HG03571 (cell line): Measurements from ENCODE around the gene MOB1B.
"Not testable (repeated sequence)": the region's sequence is repeated elsewhere in the genome, so short reads cannot be mapped to it uniquely, and the experiment has no call there.

ENCODE experiments used
- ATAC-seq: cut with Tn5 transposase; IDR thresholded peaks from one replicate; pipeline ENCODE4 v1.9.1; 2021; ENCODE audit not compliant: unreplicated experiment

MOB1B gene

DNA sequence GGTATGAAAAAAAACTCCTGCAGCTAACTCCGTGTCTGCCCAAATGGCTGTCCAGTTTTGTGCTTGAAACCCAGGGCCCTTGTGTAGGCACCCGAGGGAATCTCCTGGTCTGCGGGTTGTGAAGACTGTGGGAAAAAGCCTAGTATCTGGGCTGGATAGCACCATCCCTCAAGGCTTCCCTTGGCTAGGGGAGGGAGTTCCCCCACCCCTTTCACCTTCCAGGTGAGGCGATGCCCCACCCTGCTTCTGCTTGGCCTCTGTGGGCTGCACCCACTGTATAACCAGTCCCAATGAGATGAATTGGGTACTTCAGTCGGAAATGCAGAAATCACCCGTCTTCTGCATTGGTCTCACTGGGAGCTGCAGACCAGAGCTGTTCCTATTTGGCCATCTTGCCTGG lies 102.9 kb downstream of the MOB1B start:
- not testable (repeated sequence) for ATAC-seq

DNA sequence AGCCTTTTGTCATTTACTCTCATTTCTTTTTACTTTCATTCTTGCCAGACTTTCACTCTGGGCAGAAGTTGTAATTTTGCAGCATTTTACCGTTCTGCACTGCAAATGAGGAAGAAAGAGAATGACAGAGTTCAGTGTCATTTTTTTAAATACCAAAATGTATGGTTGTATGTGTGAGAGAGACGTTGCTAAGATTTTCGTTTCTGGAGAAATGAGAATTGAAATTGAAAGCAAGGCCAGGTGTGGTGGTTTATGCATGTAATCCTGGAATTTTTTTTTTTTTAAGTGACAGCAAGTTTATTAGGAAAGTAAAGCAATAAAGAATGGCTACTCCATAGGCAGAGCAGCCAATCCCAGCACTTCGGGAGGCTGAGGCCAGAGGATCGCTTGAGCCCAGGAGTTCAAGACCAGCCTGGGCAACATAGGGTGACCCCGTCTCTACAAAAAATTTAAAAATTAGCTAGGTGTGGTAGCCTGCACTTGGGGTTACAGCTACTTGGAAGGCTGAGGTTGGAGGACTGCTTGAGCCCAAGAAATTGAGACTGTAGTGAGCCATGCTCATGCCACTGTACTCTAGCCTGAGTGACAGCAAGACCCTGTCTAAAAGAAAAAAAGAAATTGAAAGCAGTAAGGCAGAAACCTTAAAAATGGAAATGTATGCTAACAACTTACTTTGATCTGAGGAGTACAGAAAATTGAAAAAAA lies 104.2 kb downstream of the MOB1B start:
- peak; percentile 71 for ATAC-seq

DNA sequence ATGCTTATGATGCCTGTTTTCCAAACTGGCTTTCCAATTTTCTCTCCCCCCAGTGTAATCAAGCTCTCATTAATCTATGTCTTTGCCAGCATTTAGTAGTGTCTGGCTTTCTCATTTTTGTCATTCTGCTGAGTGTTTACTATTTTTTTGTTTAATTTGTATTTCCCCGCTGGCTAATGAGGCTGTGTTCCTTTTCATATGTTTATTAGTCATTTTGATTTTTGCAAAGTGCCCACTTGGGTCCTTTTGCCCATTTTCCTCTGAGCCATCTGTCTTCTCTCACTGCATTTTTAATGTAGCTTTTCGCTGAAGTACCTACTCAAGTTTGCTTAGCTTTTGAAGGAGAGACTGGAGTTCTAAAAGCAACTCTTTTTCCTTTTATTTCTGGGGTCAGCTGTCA lies 106.0 kb downstream of the MOB1B start:
- ATAC-seq: no peak

DNA sequence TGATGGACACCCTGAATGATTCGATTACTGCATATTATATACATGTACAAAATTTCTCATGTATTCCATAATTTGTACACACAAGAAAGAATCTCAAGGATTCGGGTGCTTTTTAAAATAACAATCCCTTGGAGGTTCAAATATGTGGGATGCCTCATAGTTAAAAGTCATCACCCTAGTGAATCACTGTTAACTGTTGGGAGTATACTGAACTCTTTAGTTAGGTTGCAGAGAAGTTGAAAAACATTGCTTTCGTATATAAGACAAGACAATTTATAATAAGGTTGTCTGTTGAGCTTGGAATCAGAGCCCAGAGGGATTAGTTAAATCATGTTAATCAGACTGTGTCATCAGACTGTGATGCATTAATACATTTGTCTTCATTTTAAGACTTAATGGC lies 106.9 kb downstream of the MOB1B start:
- ATAC-seq: no peak

DNA sequence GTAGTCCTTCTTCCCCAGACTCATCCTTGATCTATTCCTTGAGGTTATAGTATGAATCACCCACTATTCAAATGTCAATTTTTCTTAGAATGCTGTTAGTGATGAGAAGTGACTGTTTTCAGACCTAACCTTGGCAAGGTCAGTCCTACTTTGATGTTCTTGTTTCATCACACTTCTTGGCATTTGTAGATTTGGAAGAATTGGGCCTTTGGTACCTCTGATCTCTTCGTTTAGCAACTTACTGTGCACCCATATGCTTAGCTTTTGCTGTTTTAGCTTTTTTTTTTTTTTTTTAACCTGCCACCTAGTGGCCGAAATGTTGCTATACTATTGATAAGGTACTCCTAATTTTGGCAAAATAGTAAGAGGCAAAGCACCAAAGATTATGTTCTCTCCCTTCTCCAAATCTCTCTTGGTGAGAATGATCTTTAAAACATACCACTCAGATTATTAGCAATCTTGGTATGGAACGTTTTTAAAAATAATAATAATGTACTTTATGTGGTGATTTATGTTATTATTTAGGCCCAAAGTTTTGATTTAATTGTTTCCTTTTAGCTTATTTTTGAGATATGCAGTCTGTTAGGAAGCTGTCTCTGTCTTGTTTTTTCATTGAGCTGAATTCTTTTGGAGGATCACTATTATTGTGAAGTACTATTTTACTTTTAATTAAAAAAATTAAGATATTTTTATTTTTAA lies 107.9 kb downstream of the MOB1B start:
- ATAC-seq: no peak

DNA sequence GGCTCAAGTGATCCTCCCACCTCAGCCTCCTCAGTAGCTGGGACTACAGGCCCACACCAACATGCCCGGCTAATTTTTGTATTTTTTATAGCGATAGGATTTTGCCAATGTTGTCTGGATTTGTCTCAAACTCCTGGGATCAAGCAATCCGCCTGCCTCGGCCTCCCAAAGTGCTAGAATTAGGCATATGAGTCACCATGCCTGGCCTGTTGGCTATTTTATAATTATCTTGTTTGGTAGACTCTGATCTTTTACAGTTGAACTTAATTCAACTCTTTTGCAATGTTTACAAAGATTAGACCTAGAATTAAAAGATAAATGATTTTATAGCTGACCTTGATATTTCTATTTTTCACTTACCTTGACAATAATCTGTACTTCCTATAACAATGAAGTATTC lies 109.3 kb downstream of the MOB1B start:
- no peak for ATAC-seq

DNA sequence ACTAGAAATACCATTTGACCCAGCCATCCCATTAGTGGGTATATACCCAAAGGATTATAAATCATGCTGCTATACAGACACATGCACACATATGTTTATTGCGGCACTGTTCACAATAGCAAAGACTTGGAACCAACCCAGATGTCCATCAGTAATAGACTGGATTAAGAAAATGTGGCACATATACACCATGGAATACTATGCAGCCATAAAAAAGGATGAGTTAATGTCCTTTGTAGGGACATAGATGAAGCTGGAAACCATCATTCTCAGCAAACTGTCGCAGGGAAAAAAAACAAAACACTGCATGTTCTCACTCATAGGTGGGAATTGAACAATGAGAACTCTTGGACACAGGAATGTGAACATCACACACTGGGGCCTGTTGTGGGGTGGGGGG lies 115.2 kb downstream of the MOB1B start:
- not testable (repeated sequence) for ATAC-seq

DNA sequence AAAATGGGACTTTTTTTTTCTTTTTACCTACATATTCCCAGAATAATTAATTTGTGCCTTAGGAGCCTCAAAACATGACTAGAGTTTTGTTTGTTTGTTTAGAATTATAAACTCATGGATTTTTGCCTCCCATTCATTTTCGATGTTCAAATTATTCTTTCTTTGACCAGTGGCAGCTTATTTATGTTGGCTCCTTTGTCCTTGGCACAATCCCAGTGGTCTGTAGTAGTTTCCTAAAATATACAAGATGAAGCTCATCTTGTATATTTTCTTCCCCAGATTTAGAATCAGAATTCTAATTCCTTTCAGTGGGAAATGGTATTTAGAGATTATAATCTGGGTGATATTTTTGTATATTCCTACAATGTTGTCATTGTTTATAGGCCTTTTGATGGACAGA lies 118.4 kb downstream of the MOB1B start:
- no peak for ATAC-seq

DNA sequence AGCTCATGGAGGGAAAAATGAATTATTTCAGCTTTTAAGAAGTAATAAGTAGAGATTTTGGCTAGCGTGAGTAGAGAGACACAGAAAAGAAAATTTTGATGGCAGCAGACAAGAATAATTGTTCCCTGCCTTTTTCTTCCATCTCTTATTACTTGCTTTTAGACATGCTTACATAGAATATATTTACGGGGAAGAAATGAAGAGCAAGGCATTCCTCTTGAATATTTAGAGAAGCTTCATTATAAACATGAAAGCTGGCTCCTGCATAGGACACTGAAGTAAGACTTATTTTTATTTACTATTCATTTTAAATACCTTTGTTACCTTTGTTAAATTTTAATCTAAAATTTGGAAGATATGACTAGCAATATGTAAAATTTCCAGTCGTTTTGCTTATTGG lies 123.5 kb downstream of the MOB1B start:
- ATAC-seq: no peak

DNA sequence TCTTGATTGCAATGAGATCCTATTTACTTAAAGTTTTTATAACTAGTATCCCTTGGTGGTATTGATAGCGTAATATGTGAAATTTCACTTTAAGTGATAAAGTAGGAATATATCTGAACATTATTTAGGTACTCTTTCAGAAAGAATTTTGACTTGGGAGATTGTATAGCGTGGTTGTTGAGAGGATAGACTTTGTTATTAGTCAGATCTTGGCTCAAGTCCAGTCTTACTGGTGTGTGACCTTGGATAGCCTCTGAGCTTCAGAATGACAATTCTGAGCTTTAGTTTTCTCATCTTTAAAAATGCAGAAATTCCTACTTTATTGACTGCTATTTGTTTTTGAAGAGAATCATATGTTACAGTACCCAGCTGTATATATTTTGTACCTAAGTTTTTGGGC lies 123.9 kb downstream of the MOB1B start:
- ATAC-seq: no peak

DNA sequence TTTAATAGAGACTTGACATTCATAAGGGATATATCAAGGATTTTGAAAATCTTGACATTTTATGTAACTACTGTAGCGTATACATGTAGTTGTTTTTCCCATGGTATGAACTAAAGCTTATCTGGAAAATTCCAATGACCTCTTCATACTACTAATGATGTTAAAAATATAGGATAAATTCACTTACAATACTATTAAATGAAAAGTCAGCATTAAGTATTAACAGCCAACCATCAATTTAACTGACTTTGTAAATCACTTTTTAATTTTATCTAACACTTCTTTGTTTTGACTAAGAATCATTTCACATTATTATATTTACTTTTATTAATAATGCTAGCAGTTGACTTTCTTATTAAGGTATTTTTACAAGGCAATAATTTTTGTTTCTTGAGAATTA lies 125.4 kb downstream of the MOB1B start:
- ATAC-seq: no peak

DNA sequence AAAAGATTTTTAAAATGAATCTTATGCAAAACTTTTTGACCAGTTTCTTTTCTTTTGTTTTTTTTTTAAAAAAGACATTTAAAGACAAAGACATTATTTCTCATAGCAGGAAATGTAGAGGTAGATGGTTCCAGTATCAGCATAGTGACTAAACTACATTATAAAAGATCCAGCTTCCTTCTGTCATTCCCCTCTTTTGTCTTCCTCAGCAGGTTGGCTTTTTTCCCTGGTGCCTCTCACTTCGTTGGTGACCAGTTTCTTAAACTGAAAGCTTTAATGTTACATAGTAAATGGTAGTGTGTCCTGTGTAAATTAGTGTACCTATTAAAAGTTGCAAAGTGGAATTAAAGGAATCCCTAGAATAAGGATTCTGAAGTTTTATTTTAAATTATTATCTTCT lies 127.3 kb downstream of the MOB1B start:
- no peak for ATAC-seq

DNA sequence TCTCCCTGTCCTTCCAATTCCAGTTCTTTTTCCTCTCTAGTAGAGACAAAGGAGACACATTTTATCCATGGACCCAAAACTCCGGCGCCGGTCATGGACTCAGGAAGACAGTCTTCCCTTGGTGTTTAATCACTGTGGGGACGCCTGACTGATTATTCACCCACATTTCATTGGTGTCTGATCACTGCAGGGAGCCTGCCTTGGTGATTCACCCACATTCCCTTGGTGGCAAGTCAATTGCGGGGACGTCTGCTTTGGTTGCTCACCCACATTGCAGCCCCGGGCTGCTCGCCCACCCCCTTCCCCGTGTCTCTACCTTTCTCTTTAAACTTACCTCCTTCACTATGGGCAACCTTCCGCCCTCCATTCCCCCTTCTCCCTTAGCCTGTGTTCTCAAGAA lies 129.9 kb downstream of the MOB1B start:
- ATAC-seq: not testable (repeated sequence)
